ENCODE measurements around the gene MRC1. TPM values are rescaled to one million over a fixed set of nuclear protein-coding genes. Genes with fewer than 3 reads are reported as not detected.

MRC1 gene
- total and polyA plus RNA-seq, 2 donors (not counting 3 experiments of a cell fraction or from before 2014, with no cell fraction given), result 0.03 to 0.13 TPM

GRCh38 chr10:17906002-17906401 is 96.9 kb downstream of the MRC1 start:
- no peak for FAIRE-seq
- no peak overlapping the region for H3K27ac ChIP-seq (ENCODE audit: insufficient read depth, low read depth, low read length)
- H3K36me3 ChIP-seq (ENCODE audit: control insufficient read depth in 2 of 2, extremely low read depth in 1 of 2, insufficient read depth in 2 of 2, low read length in 2 of 2), result no peaks in the 10 kb centered on the region
- H3K9me1 ChIP-seq (replicated peaks; ENCODE audit: control insufficient read depth, extremely low read depth, insufficient read depth, low read length), result no peaks in the 10 kb centered on the region
- H3K4me1 ChIP-seq (ENCODE audit: control insufficient read depth, extremely low read depth, insufficient read depth, low read length), result no peaks in the 10 kb centered on the region
- peaks cover 10 to 12% of the 10 kb centered on the region in 2 experiments for H3K27me3 ChIP-seq (ENCODE audit: control insufficient read depth in 2 of 2, insufficient read depth in 2 of 2, low read length in 2 of 2)
- H3K4me2 ChIP-seq (ENCODE audit: insufficient read depth, low read length), result no peak overlapping the region
- H3K79me2 ChIP-seq (ENCODE audit: control insufficient read depth, insufficient read depth, low read length), result no peaks in the 10 kb centered on the region
- ChIA-PET POLR2A (no interaction called here), CTCF (no interaction called here)
- no peaks in the 10 kb centered on the region for H4K20me1 ChIP-seq (replicated peaks; ENCODE audit: control insufficient read depth, extremely low read depth, insufficient read depth, low read length)
- H3K9me3 ChIP-seq (replicated peaks; ENCODE audit: control insufficient read depth, insufficient read depth, low read length), result no peaks in the 10 kb centered on the region
- BruUV-seq (replicated peaks), result no TSS peak
- dilution Hi-C loops (cut with MboI; ENCODE audit: extremely low pct_ligation_motif_present, low sequenced_read_pairs), result no loop called here
- H3K4me3 ChIP-seq (replicated peaks in 1 of 3; ENCODE audit: insufficient read depth in 1 of 3, low read depth in 1 of 3, low read length in 3 of 3), result no peak overlapping the region
- TF ChIP-seq POLR2AphosphoS5 (IDR thresholded peaks at IDR 0.05; ENCODE audit: insufficient read depth, low read depth, low read length) (no peak), MYC (IDR thresholded peaks at IDR 0.05; ENCODE audit: low read depth, low read length) (no peak), GATA2 (IDR thresholded peaks at IDR 0.05; ENCODE audit: insufficient read depth, insufficient read length, low read depth, low read length) (no peak), POLR2A (IDR thresholded peaks at IDR 0.05; ENCODE audit: low read depth, low read length) (no peak), JUN (IDR thresholded peaks at IDR 0.05; ENCODE audit: borderline replicate concordance, insufficient read depth, insufficient read length, low read depth) (no peak), EZH2 (IDR thresholded peaks at IDR 0.05; ENCODE audit: borderline replicate concordance, low read depth, low read length, severe bottlenecking) (no peak), FOS (IDR thresholded peaks at IDR 0.05; ENCODE audit: borderline replicate concordance, insufficient read depth, low read length) (no peak)
- TF ChIP-seq, protein P1, sequence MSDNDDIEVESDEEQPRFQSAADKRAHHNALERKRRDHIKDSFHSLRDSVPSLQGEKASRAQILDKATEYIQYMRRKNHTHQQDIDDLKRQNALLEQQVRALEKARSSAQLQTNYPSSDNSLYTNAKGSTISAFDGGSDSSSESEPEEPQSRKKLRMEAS (IDR thresholded peaks at IDR 0.05; ENCODE audit: insufficient read depth, insufficient read length), result no peak
- TF ChIP-seq, protein P2, sequence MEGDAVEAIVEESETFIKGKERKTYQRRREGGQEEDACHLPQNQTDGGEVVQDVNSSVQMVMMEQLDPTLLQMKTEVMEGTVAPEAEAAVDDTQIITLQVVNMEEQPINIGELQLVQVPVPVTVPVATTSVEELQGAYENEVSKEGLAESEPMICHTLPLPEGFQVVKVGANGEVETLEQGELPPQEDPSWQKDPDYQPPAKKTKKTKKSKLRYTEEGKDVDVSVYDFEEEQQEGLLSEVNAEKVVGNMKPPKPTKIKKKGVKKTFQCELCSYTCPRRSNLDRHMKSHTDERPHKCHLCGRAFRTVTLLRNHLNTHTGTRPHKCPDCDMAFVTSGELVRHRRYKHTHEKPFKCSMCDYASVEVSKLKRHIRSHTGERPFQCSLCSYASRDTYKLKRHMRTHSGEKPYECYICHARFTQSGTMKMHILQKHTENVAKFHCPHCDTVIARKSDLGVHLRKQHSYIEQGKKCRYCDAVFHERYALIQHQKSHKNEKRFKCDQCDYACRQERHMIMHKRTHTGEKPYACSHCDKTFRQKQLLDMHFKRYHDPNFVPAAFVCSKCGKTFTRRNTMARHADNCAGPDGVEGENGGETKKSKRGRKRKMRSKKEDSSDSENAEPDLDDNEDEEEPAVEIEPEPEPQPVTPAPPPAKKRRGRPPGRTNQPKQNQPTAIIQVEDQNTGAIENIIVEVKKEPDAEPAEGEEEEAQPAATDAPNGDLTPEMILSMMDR (IDR thresholded peaks at IDR 0.05; ENCODE audit: extremely low read depth in 1 of 2, insufficient read depth in 1 of 2, low read depth in 1 of 2, low read length in 2 of 2), result no peak
- H2AFZ ChIP-seq (ENCODE audit: low read depth, low read length), result no peak overlapping the region
- no peak for DNase-seq (ENCODE audit: low read depth, low spot score)
- intact Hi-C loops (cut with micrococcal nuclease), result no loop called here
- no peak overlapping the region for H3K9ac ChIP-seq (replicated peaks; ENCODE audit: extremely low read depth, insufficient read depth, low read length)
